Suppressor macrophage (primary cell): ENCODE data around the gene PTPRE.
A peak's percentile ranks its signal among the peaks of the same experiment; 100 is the strongest.

Source experiments
- DNase-seq, 4 experiments: peaks; one replicate each; pipeline ENCODE4 v3.0.0-alpha.2; 2020 to 2022

The PTPRE gene

GRCh38 chr10:128062331-128062880, 155.5 kb downstream of the PTPRE start:
- DNase-seq = peak; percentile 54 to 73 (median 70)

- DNase-seq = peak; percentile 75 to 90 (median 86)
Observed at GRCh38 chr10:128062881-128063563, 156.1 kb downstream of the PTPRE start.

- peak in 3 of 4 experiments; percentile 59 to 76 (median 69) for DNase-seq
Observed at GRCh38 chr10:128063736-128064107, 156.8 kb downstream of the PTPRE start.

DNA sequence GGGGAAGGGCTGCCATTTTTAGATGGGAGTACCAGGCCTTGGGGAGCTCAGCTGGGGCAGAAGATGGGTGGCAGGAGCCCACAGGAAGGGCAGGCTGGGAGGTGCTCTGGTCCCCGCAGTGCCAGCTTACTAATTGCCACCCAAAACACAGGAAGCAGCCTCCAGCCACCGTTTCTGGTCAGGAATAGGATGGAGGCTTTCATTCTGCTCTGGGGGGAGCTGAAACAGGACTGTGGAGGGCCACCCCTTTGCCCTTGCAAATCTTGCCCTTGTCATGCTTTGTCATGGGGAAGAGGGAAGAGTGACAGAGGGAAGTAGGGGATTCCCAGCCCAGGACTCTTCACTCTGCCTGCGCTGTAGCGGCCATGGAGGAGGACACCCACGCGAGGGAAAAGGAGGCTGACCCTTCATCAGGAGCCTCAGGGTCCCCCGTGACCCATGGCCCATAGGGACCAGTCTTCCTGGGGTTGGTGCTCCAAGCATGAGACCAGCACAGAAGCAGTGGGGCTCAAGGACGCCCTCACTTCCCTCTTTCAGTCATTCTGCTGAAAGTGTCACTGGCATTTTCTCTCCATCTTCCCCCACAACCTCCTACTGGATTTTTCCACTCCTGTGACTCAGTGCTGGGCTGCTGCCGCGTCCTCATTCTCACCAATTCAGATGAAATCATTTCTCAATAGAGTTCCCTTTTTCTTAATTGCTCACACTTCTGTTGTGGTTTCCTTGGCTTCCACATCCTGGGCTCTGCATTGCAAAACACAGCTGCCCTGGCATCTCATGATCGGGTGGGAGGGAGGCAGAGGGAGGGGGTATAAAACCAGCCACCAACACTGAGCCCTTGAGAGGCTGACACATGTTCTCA, 157.4 kb downstream of the PTPRE start:
- peak; percentile 95 to 99 (median 96) for DNase-seq

- no peak for DNase-seq
Observed at GRCh38 chr10:128064970-128065580, 158.2 kb downstream of the PTPRE start.

- peak in 1 of 4 experiments; percentile 2 for DNase-seq
Observed at GRCh38 chr10:128065881-128066534, 159.1 kb downstream of the PTPRE start.

DNA sequence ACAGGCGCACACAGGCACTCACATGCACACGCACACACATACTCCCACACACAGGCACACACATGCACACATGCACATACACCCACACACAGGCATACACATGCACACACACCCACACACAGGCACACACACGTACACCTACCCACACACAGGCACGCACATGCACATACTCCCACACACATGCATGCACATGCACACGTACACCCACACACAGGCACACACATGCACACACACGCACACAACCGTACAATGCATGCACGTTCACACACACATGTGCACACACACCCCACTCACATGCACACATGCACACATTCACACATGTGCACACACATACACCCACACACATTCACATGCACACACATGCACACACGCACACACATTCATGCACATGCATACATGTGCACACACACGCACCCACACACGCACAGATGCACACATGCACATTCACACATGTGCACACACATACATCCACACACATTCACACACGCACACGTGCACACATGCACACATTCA, 160.0 kb downstream of the PTPRE start:
- peak; percentile 4 to 51 (median 48) for DNase-seq

DNA sequence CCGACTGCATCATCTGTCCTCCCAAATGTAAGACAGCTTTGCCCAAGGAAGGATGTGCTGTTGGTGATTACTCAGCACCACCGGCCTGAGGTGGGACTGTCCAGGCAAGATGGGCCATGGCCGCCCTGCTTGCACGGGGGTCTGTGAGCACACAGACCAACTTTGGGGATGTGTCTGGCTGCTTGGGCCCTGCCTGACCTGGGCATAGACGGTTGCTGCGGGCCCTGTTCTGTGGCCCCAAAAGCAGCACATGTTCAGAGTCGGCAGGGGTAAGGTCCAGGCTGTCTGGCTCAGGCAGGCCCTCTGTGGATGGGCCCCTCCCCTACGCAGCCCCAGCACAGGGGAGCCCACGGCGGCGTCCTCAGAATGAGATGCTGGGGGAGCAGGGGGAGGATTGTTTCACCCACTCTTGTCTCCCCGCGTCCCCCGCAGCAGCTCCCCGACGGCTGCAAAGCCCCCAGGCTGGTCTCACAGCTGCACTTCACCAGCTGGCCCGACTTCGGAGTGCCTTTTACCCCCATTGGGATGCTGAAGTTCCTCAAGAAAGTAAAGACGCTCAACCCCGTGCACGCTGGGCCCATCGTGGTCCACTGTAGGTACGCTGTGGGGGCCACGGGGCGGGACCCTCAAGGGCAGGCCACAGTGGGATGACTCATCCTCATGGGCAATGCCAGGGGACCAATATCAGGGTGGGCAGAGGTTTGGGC, 160.9 kb downstream of the PTPRE start:
- DNase-seq = peak in 1 of 4 experiments; percentile 6

DNA sequence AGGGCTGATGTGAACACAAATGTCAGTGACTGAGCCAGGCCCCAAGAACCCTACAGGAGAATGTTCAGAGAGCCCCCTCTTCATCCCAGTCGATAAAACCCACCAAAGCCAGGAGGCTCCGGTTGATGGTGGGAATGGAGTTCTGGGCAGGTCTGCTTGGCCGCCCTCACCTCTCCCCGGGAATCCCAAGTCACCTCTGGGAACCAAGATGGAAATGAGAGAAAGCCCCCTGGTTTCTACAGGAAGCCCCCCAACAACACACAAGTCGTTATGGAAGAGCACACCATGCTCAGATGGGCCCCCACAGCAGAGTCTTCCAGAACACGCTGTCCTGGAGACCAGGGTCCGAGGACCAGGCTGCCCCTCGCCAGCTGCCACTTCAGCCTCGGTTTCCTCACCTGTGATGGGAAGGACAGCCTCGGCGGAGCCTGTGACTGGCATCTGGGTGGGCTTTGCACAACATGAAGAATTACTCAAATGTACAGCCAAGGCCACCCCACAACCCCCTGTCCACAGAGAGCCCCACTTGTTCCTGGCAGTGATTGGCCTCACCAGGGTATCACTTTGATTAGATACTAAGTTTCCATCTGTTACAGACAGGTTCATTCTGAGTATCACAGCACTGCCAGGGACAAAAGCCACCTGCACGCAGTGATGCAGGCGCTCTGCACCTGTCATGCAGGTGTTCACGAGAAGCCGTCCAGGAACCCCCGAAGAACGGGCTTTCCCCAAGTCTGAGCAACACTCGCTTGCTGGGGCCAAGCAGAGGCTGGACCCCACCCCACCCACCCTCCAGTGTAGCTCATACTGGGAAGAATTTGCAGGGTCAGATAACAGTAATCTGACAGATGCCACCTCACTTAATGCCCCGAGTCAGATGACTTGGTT, 161.7 kb downstream of the PTPRE start:
- DNase-seq = no peak

DNA sequence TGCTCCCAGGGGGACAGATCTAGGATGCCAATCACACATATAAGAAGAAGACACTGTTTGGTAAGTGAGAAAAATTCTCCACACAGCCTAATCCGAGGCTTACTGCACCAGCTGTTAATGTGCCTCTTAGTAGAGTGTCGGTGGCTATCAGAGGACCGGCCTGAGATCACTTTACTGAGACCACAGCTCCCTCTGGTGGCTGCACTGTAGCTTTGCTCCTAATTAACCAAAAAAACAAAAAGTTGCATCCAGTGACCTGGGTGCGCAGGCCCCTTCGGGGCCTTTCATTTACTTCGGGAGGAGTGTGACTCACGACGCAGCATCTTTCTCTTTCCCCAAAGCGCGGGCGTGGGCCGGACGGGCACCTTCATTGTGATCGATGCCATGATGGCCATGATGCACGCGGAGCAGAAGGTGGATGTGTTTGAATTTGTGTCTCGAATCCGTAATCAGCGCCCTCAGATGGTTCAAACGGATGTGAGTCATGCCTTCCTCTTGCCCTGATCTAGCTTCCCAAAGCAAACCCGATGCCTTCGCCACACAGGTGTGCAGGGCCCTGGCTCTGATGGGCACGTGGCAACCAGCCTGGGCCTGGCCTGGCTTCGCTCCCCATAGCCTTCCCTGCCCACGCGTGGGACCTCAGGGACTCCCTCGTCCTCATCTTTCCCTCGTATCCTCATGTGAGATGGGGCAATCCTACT, 162.6 kb downstream of the PTPRE start:
- DNase-seq = peak; percentile 78 to 89 (median 82)

DNA sequence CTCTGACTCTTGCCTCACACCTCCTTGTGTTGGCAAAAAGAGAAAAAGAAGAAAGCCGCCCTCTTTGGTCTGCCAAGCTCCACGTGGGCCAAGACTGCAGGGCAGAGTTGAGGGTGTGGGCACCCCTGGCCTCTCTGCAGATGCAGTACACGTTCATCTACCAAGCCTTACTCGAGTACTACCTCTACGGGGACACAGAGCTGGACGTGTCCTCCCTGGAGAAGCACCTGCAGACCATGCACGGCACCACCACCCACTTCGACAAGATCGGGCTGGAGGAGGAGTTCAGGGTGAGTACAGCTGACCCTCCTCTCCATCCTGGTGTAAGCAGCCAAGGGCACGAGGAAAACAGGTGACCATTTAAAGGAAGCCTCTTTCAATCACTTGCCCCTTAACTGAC, 163.3 kb downstream of the PTPRE start:
- peak in 1 of 4 experiments; percentile 4 for DNase-seq

DNA sequence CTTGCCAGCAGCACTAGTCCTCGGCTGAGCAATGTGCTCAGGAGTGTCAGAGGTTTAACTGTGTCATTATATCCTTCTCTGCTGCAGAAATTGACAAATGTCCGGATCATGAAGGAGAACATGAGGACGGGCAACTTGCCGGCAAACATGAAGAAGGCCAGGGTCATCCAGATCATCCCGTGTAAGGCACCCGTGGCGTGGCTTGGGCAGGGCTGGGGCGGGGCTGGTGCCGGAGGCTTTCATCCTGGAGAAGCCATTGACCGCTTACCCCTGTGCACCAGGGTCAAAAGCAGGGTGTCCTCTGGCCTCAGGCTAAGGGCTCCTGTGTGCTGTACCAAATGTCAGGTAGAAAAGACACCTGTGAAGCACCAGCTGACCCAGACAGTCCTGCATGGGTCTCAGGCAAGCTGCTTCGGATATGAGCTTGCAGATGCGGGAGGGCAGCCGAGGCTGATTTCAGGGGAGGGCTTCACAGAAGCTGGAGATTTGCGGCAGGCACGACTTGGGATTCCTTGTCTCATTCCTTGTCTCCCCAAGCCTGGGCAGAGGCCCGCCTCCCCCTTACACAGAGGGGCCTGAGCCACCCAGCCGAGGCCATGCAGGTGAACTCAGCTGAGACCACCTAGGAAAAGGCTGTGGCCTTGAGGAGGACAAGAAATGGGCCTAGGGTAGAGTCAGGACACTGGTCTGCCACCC, 164.0 kb downstream of the PTPRE start:
- DNase-seq = peak in 1 of 4 experiments; percentile 1

DNA sequence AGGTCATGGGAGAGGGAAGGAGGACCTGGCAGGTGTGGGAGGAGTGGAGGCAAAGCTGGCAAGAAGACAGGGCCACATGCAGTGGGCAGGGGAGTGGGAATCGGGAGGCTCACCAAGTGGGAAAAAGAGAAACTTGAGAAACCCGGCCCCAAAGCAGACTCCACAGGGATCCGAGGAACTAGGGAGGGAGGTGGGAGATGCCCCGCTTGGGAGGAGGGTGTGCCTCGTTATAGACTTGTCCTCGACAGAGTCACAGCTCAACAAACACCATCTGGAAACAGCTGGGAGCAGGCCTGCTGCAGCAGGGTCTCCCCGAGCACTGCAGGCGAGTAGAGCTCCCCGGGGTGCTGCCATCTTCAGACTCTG, 164.5 kb downstream of the PTPRE start:
- peak in 1 of 4 experiments; percentile 1 for DNase-seq

- DNase-seq = no peak
Observed at GRCh38 chr10:128072046-128072445, 165.1 kb downstream of the PTPRE start.

DNA sequence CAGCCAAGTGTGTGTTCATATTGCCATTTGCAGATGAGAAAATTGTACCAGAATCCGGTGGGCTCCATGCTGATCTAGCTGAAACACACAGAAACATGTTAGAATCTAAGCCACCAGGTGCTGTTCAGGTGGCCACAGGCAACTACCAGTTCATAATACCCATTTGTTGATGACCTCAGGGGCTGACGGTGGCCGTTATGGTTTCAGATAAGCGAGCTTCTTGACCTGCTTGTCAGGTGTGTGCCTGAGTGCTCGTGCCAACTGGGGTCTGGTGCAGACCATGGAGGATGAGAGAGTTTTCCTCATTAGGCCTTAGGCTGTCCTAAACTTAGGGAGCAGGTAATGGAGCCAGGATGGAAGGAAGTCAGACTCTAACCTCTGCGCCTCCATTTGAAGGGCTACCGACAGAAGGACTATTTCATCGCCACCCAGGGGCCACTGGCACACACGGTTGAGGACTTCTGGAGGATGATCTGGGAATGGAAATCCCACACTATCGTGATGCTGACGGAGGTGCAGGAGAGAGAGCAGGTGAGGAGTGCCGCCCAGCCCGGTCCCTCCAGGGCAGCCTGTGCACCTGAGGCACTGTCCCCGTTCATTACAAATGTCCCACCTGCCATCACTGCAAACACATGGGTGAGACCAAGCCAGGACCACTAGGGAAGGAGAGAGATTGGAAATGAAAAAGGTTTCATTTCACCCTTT, 166.2 kb downstream of the PTPRE start:
- DNase-seq = no peak

GRCh38 chr10:128073890-128074289, 167.0 kb downstream of the PTPRE start:
- no peak for DNase-seq

- no peak for DNase-seq
Observed at GRCh38 chr10:128074589-128074988, 167.7 kb downstream of the PTPRE start.

DNA sequence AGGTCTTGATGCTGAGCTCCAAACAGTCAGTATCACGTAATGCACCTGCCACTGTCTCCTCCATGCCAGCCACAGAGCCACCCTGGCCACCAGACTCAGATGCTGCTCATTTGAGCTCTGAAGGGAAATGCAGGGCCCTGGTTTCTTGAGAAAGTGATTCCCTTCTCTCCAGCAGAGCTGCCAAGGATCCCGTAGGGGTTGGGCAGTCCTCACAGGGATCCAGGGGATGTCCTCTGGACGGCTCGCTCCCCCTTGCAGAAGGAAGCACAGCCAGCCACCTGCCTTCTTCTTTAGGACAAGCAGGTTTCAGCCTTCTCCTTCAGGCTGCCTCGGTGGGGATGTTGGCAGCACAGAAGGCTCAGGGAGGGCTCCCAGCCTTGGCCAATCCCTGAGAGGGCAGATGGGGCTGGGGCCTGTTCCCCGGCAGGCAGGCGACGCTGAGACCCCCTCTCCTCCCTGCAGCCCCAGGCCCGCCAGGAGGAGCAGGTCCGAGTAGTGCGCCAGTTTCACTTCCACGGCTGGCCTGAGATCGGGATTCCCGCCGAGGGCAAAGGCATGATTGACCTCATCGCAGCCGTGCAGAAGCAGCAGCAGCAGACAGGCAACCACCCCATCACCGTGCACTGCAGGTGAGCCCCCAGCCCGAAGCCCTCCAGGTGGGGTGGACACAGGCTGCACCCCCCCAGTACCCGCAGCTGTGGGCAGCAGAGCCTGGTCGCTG, 170.4 kb downstream of the PTPRE start:
- DNase-seq = no peak
